Astrocyte of the spinal cord (primary cell): Measurements from ENCODE around the gene CFAP97D1.

ENCODE experiments used
- DNase-seq: peaks from one replicate; pipeline ENCODE4 v3.0.0; 2011; ENCODE audit warnings: low read depth, low spot score
- H3K4me3 ChIP-seq: 2 replicates; pipeline ENCODE4 v1.5.1; 2011; ENCODE audit warnings: low read depth, mild to moderate bottlenecking, low read length, moderate library complexity
- CTCF ChIP-seq: IDR thresholded peaks from 2 replicates; pipeline ENCODE4 v1.5.1; 2012; ENCODE audit warnings: low read depth, mild to moderate bottlenecking, low read length, inconsistent platforms
- in situ Hi-C: cut with HindIII; loops from 2 replicates; pipeline ENCODE4 v1.10.0; 2017; ENCODE audit warnings: low sequenced_read_pairs

Gene CFAP97D1

GRCh38 chr17:43812396-43813265 is 32.4 kb downstream of the CFAP97D1 start:
- TF ChIP-seq CTCF: no peak
- DNase-seq: no peak
- no peak overlapping the region for H3K4me3 ChIP-seq
- in situ Hi-C loops: no loop called here

- DNase-seq: no peak
- in situ Hi-C loops: no loop called here
- TF ChIP-seq CTCF: no peak
- no peak overlapping the region for H3K4me3 ChIP-seq
These were observed 33.2 kb downstream of the CFAP97D1 start for GRCh38 chr17:43813386-43813785.

- no peak for TF ChIP-seq CTCF
- H3K4me3 ChIP-seq: no peak overlapping the region
- in situ Hi-C loops: no loop called here
- DNase-seq: no peak
These were observed 33.8 kb downstream of the CFAP97D1 start for GRCh38 chr17:43814026-43814425.

- no peak overlapping the region for H3K4me3 ChIP-seq
- peak; percentile 71 for DNase-seq
- in situ Hi-C loops: no loop called here
- no peak for TF ChIP-seq CTCF
These were observed 34.5 kb downstream of the CFAP97D1 start for GRCh38 chr17:43814714-43815113.

GRCh38 chr17:43816336-43817320 is 36.4 kb downstream of the CFAP97D1 start:
- no peak overlapping the region for H3K4me3 ChIP-seq
- no peak for DNase-seq
- in situ Hi-C loops: no loop called here
- TF ChIP-seq CTCF: no peak

- TF ChIP-seq CTCF: no peak
- no peak for DNase-seq
- H3K4me3 ChIP-seq: no peak overlapping the region
- in situ Hi-C loops: no loop called here
These were observed 37.6 kb downstream of the CFAP97D1 start for GRCh38 chr17:43817826-43818225.
